GM23338 (cell line): ENCODE data around the gene UBE3C. TPM values are rescaled to one million over a fixed set of nuclear protein-coding genes. Genes with fewer than 3 reads are reported as not detected.
A peak's percentile ranks its signal among the peaks of the same experiment; 100 is the strongest.

Experiments used
- ATAC-seq: fragments of 200-7000 bp; cut with Tn5 transposase; 3 replicates; pipeline ENCODE4 v1.9.1; 2020
- DNase-seq: peaks from one replicate; pipeline ENCODE4 v3.0.0-alpha.2; 2015; ENCODE audit warnings: low spot score
- H2AFZ ChIP-seq: fragments of 200-600 bp; sonication (generic); 2 replicates; pipeline ENCODE4 v1.8.0; 2016; ENCODE audit warnings: antibody characterized with exemption, mild to moderate bottlenecking, moderate library complexity
- H3F3A ChIP-seq: fragments of 200-600 bp; sonication (generic); replicated peaks from 2 replicates; pipeline ENCODE4 v1.8.0; 2017; ENCODE audit warnings: antibody characterized with exemption, mixed run types, low read depth
- H3K27ac ChIP-seq: fragments of 200-600 bp; sonication (generic); 2 replicates; pipeline ENCODE4 v1.6.1; 2016; ENCODE audit warnings: low read depth
- H3K27me3 ChIP-seq: fragments of 200-600 bp; sonication (generic); 2 replicates; pipeline ENCODE4 v1.8.0; 2016; ENCODE audit warnings: mild to moderate bottlenecking, mixed run types, moderate library complexity; ENCODE audit not compliant: insufficient read depth
- H3K36me3 ChIP-seq: fragments of 200-600 bp; sonication (generic); 2 replicates; pipeline ENCODE4 v1.8.0; 2016; ENCODE audit warnings: mild to moderate bottlenecking; ENCODE audit not compliant: insufficient read depth
- H3K4me1 ChIP-seq: fragments of 200-600 bp; sonication (generic); 2 replicates; pipeline ENCODE4 v1.8.0; 2016; ENCODE audit warnings: mild to moderate bottlenecking, moderate library complexity; ENCODE audit not compliant: insufficient read depth
- H3K4me2 ChIP-seq: fragments of 200-600 bp; sonication (generic); 2 replicates; pipeline ENCODE4 v1.7.1; 2017; ENCODE audit warnings: mixed run types
- H3K4me3 ChIP-seq: fragments of 200-600 bp; sonication (generic); 2 replicates; pipeline ENCODE4 v1.6.1; 2016; ENCODE audit warnings: mixed run types
- H3K79me2 ChIP-seq: fragments of 200-600 bp; sonication (generic); replicated peaks from 2 replicates; pipeline ENCODE4 v1.8.0; 2017; ENCODE audit warnings: mild to moderate bottlenecking; ENCODE audit not compliant: insufficient read depth
- H3K9me2 ChIP-seq: fragments of 200-600 bp; sonication (generic); 2 replicates; pipeline ENCODE4 v1.8.0; 2017; ENCODE audit not compliant: insufficient read depth
- H4K20me1 ChIP-seq: fragments of 200-600 bp; sonication (generic); replicated peaks from 2 replicates; pipeline ENCODE4 v1.8.0; 2017; ENCODE audit warnings: mild to moderate bottlenecking; ENCODE audit not compliant: insufficient read depth
- H3K27ac Mint-ChIP-seq: 2 replicates; pipeline ENCODE4 v1.8.0; 2020; ENCODE audit warnings: inconsistent platforms, mild to moderate bottlenecking, moderate library complexity, mixed read lengths
- H3K27me3 Mint-ChIP-seq: 3 replicates; pipeline ENCODE4 v1.8.0; 2022; ENCODE audit warnings: low read depth, mild to moderate bottlenecking, moderate library complexity, mixed read lengths, inconsistent platforms; ENCODE audit not compliant: insufficient read depth, poor library complexity
- H3K36me3 Mint-ChIP-seq: 3 replicates; pipeline ENCODE4 v1.8.0; 2021; ENCODE audit warnings: low read depth, mild to moderate bottlenecking, inconsistent platforms, moderate library complexity, mixed read lengths
- H3K4me1 Mint-ChIP-seq: 3 replicates; pipeline ENCODE4 v1.8.0; 2020; ENCODE audit warnings: mild to moderate bottlenecking, inconsistent platforms, mixed read lengths
- H3K4me3 Mint-ChIP-seq: 3 replicates; pipeline ENCODE4 v1.8.0; 2021; ENCODE audit warnings: moderate library complexity, mild to moderate bottlenecking, inconsistent platforms, mixed read lengths
- H3K9me3 Mint-ChIP-seq: 3 replicates; pipeline ENCODE4 v1.8.0; 2020; ENCODE audit warnings: moderate library complexity, mild to moderate bottlenecking, inconsistent platforms, mixed read lengths
- CREB1 ChIP-seq: fragments of 250-450 bp; sonication (Bioruptor Pico); IDR thresholded peaks from 2 replicates; pipeline ENCODE4 v1.5.0; 2020; ENCODE audit warnings: low read depth, mild to moderate bottlenecking, moderate library complexity
- CTCF ChIP-seq, 2 experiments: fragments of 200-600 bp in 1 of 2; sonication (generic) in 1 of 2; conservative IDR thresholded peaks; 2 replicates each; pipeline versions ENCODE4 v1.5.1 to v1.6.1; 2016 to 2017; ENCODE audit warnings: antibody characterized with exemption in 2 of 2, low read depth in 2 of 2, mild to moderate bottlenecking in 2 of 2, moderate library complexity in 1 of 2
- EZH2 ChIP-seq: fragments of 200-600 bp; sonication (generic); IDR thresholded peaks from one replicate; pipeline ENCODE4 v1.8.0; 2017; ENCODE audit warnings: antibody characterized with exemption, mild to moderate bottlenecking, low read depth; ENCODE audit not compliant: unreplicated experiment
- EZH2phosphoT487 ChIP-seq: fragments of 200-600 bp; sonication (generic); IDR thresholded peaks from one replicate; pipeline ENCODE4 v1.8.1; 2018; ENCODE audit warnings: antibody characterized with exemption; ENCODE audit not compliant: unreplicated experiment
- JUNB ChIP-seq: IDR thresholded peaks from one replicate; pipeline ENCODE4 v1.6.1; 2016; ENCODE audit warnings: antibody characterized with exemption; ENCODE audit not compliant: unreplicated experiment
- NANOG ChIP-seq: IDR thresholded peaks from 2 replicates; pipeline ENCODE4 v1.6.1; 2016; ENCODE audit warnings: antibody characterized with exemption, borderline replicate concordance
- POLR2AphosphoS5 ChIP-seq: IDR thresholded peaks from 2 replicates; pipeline ENCODE4 v1.6.1; 2016; ENCODE audit warnings: antibody characterized with exemption, low read depth
- STAT1 ChIP-seq: IDR thresholded peaks from one replicate; pipeline ENCODE4 v1.6.1; 2016; ENCODE audit warnings: antibody characterized with exemption; ENCODE audit not compliant: unreplicated experiment
- ZNF114 ChIP-seq: fragments of 250-450 bp; sonication (Bioruptor Pico); IDR thresholded peaks from 2 replicates; pipeline ENCODE4 v1.5.0; 2020; ENCODE audit warnings: mild to moderate bottlenecking, moderate library complexity
- ZNF331 ChIP-seq: fragments of 250-450 bp; sonication (Bioruptor Pico); IDR thresholded peaks from 2 replicates; pipeline ENCODE4 v1.5.0; 2020; ENCODE audit warnings: low read depth, mild to moderate bottlenecking, moderate library complexity
- polyA plus RNA-seq: library from polyadenylated mRNA; unstranded; fragments of >200 nt; fragmentation: Nextera tagmentation; extraction: Ambion mirVana; gene quantifications from 2 replicates; pipeline ENCODE4 v1.2.1, GENCODE V29; 2016
- total RNA-seq: library from RNA; depleted of rRNA; stranded (reverse); fragments of >200 nt; shearing (Covaris generic); gene quantifications from 2 replicates; pipeline ENCODE4 v1.2.3, GENCODE V29; 2014
- TF ChIP-seq, protein P1 (sequence below): IDR thresholded peaks from one replicate; pipeline ENCODE4 v1.6.1; 2018; ENCODE audit warnings: antibody characterized with exemption; ENCODE audit not compliant: unreplicated experiment
- TF ChIP-seq, protein P2 (sequence below): IDR thresholded peaks from 2 replicates; pipeline ENCODE4 v1.6.1; 2016; ENCODE audit warnings: antibody characterized with exemption

Gene UBE3C
- total and polyA plus RNA-seq, 2 experiments from 2014 or later = 16.8 to 76.9 TPM

GRCh38 chr7:157096286-157097055, 42.3 kb upstream of the UBE3C start (continued):
- TF ChIP-seq STAT1 (no peak), POLR2AphosphoS5 (no peak)
- TF ChIP-seq, protein P1, sequence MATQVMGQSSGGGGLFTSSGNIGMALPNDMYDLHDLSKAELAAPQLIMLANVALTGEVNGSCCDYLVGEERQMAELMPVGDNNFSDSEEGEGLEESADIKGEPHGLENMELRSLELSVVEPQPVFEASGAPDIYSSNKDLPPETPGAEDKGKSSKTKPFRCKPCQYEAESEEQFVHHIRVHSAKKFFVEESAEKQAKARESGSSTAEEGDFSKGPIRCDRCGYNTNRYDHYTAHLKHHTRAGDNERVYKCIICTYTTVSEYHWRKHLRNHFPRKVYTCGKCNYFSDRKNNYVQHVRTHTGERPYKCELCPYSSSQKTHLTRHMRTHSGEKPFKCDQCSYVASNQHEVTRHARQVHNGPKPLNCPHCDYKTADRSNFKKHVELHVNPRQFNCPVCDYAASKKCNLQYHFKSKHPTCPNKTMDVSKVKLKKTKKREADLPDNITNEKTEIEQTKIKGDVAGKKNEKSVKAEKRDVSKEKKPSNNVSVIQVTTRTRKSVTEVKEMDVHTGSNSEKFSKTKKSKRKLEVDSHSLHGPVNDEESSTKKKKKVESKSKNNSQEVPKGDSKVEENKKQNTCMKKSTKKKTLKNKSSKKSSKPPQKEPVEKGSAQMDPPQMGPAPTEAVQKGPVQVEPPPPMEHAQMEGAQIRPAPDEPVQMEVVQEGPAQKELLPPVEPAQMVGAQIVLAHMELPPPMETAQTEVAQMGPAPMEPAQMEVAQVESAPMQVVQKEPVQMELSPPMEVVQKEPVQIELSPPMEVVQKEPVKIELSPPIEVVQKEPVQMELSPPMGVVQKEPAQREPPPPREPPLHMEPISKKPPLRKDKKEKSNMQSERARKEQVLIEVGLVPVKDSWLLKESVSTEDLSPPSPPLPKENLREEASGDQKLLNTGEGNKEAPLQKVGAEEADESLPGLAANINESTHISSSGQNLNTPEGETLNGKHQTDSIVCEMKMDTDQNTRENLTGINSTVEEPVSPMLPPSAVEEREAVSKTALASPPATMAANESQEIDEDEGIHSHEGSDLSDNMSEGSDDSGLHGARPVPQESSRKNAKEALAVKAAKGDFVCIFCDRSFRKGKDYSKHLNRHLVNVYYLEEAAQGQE = no peak

DNA sequence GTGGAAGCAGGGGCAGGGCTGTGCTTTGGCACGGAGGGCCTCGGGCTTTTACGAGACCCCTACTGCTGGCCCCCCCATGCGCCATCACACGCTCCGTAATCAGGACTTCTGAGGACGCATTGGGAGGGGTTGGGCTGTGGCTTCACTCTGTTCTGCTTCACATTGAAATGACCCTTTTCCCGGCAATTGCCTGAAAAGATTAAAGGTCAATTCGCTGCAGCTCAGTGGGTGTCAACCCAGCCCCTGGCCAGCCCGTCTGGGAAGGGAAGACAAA, 41.7 kb upstream of the UBE3C start:
- no peak overlapping the region for H3K4me3 ChIP-seq
- no peaks in the 10 kb centered on the region for H4K20me1 ChIP-seq
- ATAC-seq (no peak), DNase-seq (no peak)
- no peak overlapping the region for H3K4me3 Mint-ChIP-seq
- 0 out of 2 replicates have a peak overlapping the region, but pooled peaks have one; percentile 38 for H2AFZ ChIP-seq
- peaks cover 6% of the 10 kb centered on the region for H3K27me3 Mint-ChIP-seq
- no peaks in the 10 kb centered on the region for H3K36me3 ChIP-seq
- H3K9me2 ChIP-seq = no peaks in the 10 kb centered on the region
- no peak overlapping the region for H3K4me2 ChIP-seq
- H3K9me3 Mint-ChIP-seq = peaks cover 29% of the 10 kb centered on the region
- H3K27me3 ChIP-seq = no peaks in the 10 kb centered on the region
- no peaks in the 10 kb centered on the region for H3K4me1 Mint-ChIP-seq
- H3K27ac Mint-ChIP-seq = no peak overlapping the region
- peaks cover 8% of the 10 kb centered on the region; the same call in 2 of the 3 replicates for H3K36me3 Mint-ChIP-seq
- H3K4me1 ChIP-seq = no peaks in the 10 kb centered on the region
- H3K79me2 ChIP-seq = no peaks in the 10 kb centered on the region
- no peaks in the 10 kb centered on the region for H3F3A ChIP-seq
- H3K27ac ChIP-seq = no peak overlapping the region
- TF ChIP-seq, protein P1 = no peak
- TF ChIP-seq ZNF331 (CRISPR knock-in tag) (no peak), CREB1 (CRISPR knock-in tag) (no peak), ZNF114 (CRISPR knock-in tag) (no peak), EZH2 (no peak), STAT1 (no peak), JUNB (no peak), POLR2AphosphoS5 (no peak), CTCF (conservative IDR thresholded peaks at IDR 0.05; ENCODE audit: low read depth in 2 of 2) (no peak), NANOG (no peak), EZH2phosphoT487 (no peak)
- TF ChIP-seq, protein P2, sequence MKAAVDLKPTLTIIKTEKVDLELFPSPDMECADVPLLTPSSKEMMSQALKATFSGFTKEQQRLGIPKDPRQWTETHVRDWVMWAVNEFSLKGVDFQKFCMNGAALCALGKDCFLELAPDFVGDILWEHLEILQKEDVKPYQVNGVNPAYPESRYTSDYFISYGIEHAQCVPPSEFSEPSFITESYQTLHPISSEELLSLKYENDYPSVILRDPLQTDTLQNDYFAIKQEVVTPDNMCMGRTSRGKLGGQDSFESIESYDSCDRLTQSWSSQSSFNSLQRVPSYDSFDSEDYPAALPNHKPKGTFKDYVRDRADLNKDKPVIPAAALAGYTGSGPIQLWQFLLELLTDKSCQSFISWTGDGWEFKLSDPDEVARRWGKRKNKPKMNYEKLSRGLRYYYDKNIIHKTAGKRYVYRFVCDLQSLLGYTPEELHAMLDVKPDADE = no peak
